ENCODE results near the gene LONRF2.
"Not testable (repeated sequence)": the region's sequence is repeated elsewhere in the genome, so short reads cannot be mapped to it uniquely, and the experiment has no call there.

LONRF2 gene

GRCh38 chr2:100321866-100322820, at the start of gene LONRF2:
Gene LONRF2 (minus strand): TSS chr2:100322501. CDS start chr2:100322093, 408 bp downstream.
- no peak for DNase-seq

- no peak for DNase-seq
Observed at GRCh38 chr2:100367163-100367562, 44.9 kb upstream of the LONRF2 start.

GRCh38 chr2:100365434-100365833, 43.1 kb upstream of the LONRF2 start:
- no peak for DNase-seq

GRCh38 chr2:100362269-100362668, 40.0 kb upstream of the LONRF2 start:
- not testable (repeated sequence) for DNase-seq

GRCh38 chr2:100359576-100359975, 37.3 kb upstream of the LONRF2 start:
- no peak for DNase-seq

- DNase-seq = no peak
Observed at GRCh38 chr2:100358554-100358953, 36.3 kb upstream of the LONRF2 start.

GRCh38 chr2:100352521-100352920, 30.2 kb upstream of the LONRF2 start:
- no peak for DNase-seq

- no peak for DNase-seq
Observed at GRCh38 chr2:100350661-100351185, 28.4 kb upstream of the LONRF2 start.

- DNase-seq = not testable (repeated sequence)
Observed at GRCh38 chr2:100345144-100345543, 22.8 kb upstream of the LONRF2 start.

GRCh38 chr2:100344433-100344832, 22.1 kb upstream of the LONRF2 start:
- no peak for DNase-seq

- not testable (repeated sequence) for DNase-seq
Observed at GRCh38 chr2:100342466-100342865, 20.2 kb upstream of the LONRF2 start.

- DNase-seq = no peak
Observed at GRCh38 chr2:100339823-100340222, 17.5 kb upstream of the LONRF2 start.

GRCh38 chr2:100334929-100335328, 12.6 kb upstream of the LONRF2 start:
- DNase-seq = peak; percentile 34

- no peak for DNase-seq
Observed at GRCh38 chr2:100327742-100328141, 5.4 kb upstream of the LONRF2 start.

- no peak for DNase-seq
Observed at GRCh38 chr2:100321179-100321865, 979 bp downstream of the LONRF2 start.

GRCh38 chr2:100320547-100321178, 1.6 kb downstream of the LONRF2 start:
- DNase-seq = no peak

- DNase-seq = no peak
Observed at GRCh38 chr2:100317634-100318033, 4.7 kb downstream of the LONRF2 start.

- no peak for DNase-seq
Observed at GRCh38 chr2:100309973-100310719, 12.2 kb downstream of the LONRF2 start.

- no peak for DNase-seq
Observed at GRCh38 chr2:100309311-100309710, 13.0 kb downstream of the LONRF2 start.

GRCh38 chr2:100303744-100304143, 18.6 kb downstream of the LONRF2 start:
- no peak for DNase-seq

- no peak for DNase-seq
Observed at GRCh38 chr2:100302585-100302892, 19.8 kb downstream of the LONRF2 start.

- DNase-seq = no peak
Observed at GRCh38 chr2:100301881-100302584, 20.3 kb downstream of the LONRF2 start.
